WI38 (cell line): Measurements from ENCODE around the gene ZNF124.

ENCODE experiments used
- H3K4me3 ChIP-seq: 2 replicates; pipeline ENCODE4 v1.5.1; 2011; ENCODE audit warnings: low read depth, mild to moderate bottlenecking, control low read depth, low read length
- TF ChIP-seq, protein P1 (sequence below): IDR thresholded peaks from 2 replicates; pipeline ENCODE4 v1.5.1; 2012; ENCODE audit warnings: low read depth, mild to moderate bottlenecking, control low read depth, low read length

The ZNF124 gene

DNA sequence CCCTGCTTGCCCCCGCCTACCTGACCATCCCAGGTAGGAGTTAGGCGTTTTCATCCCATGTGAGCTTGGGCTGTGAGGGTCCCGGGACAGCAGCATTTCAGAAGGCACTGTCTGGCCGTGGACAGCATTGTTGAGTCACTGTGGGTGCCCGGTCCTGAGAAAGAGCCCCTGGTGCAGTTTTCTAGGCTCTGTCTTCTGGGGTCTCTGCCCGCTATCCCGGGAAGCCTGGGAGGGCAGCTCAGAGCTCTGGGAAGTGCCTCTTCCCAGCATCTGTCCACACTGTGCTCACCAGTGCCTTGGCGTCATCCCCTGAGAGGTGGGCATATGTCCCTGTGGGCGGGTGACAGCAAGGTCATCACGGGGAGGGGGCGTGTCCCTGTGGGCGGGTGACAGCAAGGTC is 56.3 kb downstream of the ZNF124 start:
- TF ChIP-seq, protein P1, sequence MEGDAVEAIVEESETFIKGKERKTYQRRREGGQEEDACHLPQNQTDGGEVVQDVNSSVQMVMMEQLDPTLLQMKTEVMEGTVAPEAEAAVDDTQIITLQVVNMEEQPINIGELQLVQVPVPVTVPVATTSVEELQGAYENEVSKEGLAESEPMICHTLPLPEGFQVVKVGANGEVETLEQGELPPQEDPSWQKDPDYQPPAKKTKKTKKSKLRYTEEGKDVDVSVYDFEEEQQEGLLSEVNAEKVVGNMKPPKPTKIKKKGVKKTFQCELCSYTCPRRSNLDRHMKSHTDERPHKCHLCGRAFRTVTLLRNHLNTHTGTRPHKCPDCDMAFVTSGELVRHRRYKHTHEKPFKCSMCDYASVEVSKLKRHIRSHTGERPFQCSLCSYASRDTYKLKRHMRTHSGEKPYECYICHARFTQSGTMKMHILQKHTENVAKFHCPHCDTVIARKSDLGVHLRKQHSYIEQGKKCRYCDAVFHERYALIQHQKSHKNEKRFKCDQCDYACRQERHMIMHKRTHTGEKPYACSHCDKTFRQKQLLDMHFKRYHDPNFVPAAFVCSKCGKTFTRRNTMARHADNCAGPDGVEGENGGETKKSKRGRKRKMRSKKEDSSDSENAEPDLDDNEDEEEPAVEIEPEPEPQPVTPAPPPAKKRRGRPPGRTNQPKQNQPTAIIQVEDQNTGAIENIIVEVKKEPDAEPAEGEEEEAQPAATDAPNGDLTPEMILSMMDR, result no peak

DNA sequence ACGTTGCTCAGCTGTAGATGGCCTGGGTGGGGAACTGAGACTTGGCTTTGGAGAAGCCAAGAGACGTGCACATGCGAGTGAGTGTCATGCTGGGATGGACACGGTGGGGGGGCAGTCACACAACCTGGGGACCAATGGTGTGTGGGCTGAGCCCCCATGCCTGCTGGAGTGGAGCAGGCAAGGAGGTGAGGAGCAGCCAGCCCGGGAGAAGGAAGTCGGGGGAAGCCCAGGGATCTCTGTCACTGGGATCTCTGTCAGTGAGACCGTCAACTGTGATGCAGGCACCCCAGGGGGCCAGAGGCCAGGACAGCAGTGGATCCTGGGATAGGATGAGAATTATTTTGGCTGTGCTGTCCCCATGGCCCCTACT is 56.7 kb downstream of the ZNF124 start:
- no peak overlapping the region for H3K4me3 ChIP-seq
- TF ChIP-seq, protein P1, result no peak

More for the DNA sequence above, 56.3 kb downstream of the ZNF124 start:
- H3K4me3 ChIP-seq, result no peak overlapping the region

DNA sequence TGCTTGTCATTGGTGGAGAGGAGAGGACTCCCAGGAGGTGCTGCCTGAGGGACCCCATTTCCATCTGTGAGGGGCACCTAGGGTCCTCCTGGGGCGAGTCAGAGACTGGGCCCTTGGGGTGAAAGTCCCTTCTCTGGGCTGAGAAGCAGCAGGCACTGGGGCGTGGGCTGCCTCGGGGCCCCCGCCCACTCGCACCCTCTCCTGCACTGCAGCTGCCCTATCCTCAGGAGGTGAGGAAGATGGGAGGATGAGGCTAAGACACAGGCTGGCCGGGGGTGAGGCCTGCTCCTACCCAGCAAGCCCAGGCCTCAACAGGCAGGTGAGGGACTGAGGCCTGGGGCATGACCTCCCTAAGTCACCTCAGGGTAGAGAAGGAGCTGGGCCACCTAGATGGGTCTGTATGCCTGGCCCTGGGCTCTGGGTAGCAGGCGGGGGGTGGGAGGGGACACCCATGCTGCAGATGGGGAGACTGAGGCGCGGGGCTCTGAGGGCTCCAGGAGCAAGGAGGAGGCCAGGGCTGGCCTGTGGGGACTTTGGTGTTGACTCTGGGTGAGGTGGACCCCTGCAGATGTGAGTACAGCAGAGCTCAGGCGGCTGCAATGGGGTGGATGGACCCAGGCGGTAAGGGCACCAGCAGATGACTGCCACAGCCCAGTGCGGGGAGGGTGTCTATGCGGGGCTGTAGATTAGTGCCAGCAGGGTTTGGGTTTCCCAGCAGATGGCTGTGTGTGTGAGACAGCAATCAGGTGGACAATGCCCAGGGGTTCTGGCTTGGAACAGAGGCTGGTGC is 57.3 kb downstream of the ZNF124 start:
- TF ChIP-seq, protein P1, result no peak
- no peak overlapping the region for H3K4me3 ChIP-seq

DNA sequence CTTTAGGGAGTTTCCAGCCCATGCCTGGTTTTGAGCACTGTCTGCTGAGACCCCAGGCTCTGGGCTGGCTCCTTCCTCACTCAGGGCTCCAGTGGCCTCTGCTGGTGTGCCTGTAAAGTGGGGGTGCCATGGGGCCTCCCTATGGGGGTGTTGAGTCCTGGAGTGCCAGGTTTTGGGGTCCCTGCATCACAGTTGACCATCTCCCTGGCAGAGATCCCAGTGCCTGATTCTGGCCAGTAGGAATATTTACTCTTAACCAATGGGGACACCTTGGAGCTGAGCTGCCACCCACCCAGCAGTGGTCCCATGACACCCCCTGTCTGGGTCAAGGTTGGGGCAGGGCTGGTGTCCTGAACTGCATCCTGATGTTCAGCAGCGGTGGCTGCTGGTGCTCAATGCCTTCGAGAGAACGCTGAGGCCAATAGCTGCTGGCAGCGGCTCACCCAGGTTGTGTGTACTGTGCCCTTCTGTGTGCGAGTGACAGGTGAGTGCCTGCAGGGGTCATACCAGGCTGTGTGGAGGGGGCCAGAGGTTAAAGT is 58.0 kb downstream of the ZNF124 start:
- TF ChIP-seq, protein P1, result no peak
- H3K4me3 ChIP-seq, result no peak overlapping the region

DNA sequence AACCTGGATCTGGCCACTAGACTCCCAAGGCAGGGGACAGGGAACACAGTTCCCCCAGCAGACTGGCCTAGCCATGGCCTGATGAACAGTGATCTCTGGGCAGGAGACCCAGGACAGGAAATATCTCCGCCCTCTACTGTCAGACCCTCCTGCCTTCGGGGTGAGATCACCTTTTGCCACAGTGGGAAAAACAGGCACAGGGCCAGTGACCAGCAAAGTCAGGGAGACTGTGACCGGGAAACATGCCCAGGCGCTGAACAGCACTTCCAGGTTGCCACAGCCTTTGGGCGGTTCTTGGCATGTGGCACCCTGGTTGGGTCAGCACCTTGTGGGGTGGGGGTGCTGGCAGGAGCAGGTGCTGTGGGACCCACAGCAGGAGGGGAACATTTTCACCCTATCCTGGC is 58.7 kb downstream of the ZNF124 start:
- TF ChIP-seq, protein P1, result no peak
- no peak overlapping the region for H3K4me3 ChIP-seq

DNA sequence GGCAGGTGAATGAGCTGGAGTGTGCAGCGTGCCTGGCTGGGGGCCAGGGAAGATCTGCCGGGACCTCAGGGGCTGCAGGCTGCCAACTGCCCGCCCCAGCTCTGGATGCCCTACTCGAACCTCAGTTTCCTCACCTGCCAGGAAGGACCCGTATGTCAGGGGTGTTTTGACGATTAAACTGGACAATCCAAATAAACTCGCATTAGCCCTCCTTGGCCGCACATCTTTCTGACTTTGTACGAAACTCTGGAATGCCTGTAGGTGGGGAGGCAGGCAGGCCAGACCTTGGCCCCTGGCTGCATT is 59.4 kb downstream of the ZNF124 start:
- no peak overlapping the region for H3K4me3 ChIP-seq
- TF ChIP-seq, protein P1, result no peak

DNA sequence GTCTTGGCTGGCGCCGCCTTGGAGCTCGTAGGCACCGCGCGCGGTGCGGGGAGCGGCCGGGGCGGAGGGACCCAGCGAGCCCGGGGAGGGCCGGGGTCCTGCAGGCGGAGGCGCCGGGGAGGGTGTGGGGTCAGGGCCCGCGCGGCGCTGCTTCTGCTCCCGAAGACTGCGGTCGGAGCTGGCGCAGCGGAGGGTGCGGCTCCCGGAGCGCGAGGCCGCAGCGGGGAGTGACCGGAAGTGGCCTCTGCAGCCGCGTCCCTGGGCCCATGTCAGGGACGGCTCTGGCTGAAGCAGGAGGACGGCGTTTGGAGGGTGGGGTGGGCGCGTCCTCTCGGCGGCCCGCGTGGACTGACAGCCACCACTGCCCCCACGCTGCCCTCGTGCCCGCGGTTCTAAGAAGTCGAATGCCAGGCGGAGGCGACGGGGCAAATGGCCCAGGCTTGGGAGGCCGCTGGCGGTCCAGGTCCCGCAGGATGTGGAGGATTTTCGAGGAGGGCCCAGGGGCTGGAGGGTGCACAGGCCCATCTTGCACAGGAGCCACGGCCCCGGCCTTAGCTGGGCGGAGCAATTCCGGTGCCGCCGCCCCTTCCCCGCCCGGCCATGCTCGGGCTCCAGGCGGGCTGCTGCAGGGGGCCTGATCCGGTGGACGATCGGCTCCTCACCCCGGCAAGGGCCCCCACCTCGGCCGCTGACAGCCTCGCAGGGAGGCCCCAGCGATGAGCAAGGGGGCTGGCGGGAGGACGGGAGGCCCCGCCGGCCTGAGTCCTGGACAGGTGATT is 59.9 kb downstream of the ZNF124 start:
- TF ChIP-seq, protein P1, result no peak
- peak overlapping the region; percentile 65 for H3K4me3 ChIP-seq
